Stimulated activated CD4-positive, alpha-beta T cell treated with anti-CD3 and anti-CD28 coated beads, Interleukin-2, amount 100 ng/mL, for 48 hours (primary cell): Measurements from ENCODE around the gene NRAP.

ENCODE experiments used
- DNase-seq, 2 donors: peaks; one replicate each; pipeline ENCODE4 v3.0.0-alpha.2; 2020

The NRAP gene

DNA sequence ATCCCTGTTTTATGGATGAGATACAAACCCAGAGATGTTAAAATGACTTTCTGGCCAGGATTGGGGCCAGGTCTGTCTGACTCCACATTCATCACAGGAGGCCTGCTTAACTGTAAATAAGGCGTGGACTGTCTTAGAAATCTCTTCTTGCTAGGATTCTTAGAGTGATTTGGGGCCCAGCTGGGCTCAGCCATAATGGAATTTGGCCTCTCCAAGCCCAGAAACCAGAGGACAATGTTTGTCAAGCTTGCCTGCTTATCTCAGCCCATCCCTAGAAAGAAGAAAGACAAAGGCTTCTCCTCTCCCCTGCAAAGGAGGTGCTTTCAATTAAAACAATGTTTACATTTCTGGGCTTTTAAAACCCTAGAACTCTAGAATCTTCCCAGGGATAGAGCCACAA, 108.1 kb downstream of the NRAP start:
- no peak for DNase-seq

DNA sequence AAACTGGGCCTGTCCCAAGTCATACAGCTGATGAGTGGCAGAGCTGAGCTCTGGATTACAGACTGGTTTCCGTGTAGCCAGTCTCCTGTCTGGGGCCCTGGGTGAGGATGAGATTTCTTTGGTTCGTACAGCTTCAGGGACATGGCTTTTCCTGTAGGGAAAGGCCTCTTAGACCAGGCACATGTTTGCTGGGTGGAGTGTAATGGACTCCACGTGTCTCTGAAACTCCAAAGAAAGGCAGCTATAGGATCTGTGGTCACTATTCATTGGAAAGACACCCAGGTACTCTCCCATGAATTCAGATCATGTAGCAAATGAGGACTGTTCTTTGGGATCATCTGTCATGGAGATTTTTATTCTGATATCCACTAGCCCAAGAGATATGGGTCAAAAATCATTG, 108.6 kb downstream of the NRAP start:
- DNase-seq, result no peak

DNA sequence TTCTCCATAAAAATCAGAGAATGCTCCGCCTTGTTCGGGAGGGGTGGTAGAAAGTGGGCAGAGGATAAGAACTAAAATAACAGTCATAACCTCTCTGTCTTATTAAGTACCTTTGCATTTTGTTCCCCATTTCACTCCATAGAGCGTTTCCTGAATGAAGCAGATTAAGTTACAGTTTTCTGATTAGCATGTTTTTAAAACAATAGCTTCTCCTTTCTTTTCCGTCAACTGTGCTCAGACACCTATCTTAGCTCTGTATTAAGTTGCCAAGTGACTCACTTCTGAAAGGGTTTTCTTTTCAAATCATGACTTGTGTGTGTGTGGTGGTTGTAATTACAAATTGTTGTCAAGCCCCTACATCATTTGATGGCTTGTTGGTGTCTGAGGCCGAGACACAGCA, 109.6 kb downstream of the NRAP start:
- DNase-seq, result no peak

DNA sequence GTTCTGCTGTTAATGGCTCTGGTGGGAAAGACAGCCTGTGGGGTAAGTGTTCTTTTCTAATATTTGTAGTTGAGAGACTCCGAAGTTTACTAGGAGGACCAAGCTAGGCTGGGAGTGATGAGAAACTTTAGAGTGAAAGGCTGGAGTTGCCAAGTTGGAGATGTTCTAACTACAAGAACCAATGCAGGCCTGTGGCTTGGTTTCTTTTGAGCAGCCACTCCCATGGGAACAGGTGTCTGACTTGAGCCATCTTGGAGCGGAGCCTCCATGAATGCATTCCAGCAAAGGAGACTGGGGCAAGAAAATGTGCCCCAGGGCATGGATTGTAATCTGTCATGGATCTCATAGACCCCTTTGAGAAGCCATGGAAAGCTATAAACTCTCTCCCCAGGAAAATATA, 110.7 kb downstream of the NRAP start:
- no peak for DNase-seq

DNA sequence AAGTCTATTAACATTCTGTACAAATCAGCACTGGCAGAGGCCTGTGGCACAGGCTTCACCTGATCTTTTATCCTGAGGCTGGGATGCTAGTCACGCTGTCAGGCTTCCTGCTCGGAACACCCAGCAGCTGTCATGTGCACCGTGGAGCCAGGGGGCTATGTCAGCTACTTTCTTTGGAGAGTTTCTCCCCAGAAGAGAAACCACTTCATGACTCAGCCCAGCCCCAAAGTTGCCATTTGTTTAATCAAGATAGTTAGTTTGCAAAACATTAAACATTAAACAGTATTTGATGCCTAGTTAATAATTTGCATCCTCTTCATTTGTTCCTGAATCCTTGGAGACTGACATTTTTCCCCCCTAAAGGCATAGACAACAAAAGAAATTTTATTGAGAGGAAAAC, 111.1 kb downstream of the NRAP start, which contains the start of gene HABP2:
TSS of gene HABP2 (plus strand) at position 353 of the 400 bp plus-strand sequence. CDS start 69 bp downstream, outside the sequence.
- DNase-seq, result no peak

DNA sequence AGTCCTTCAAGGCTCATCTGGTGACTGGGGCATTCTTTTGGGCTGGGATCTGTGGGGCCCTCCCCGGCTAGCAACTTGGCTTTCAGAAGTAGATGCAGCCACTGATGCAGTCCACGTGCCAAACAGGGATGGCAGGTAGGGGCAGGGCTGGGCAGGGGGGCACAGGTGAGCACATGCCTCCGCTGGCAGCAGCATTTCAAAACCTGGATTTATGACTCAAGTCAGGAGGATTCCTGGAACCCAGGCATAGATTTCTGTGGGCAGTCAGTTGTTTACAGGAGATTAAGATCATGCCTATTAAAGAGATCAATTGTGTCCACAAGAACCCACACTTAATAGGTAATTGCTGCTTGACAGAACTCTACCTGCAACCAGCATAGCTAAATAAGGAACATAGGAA, 111.8 kb downstream of the NRAP start:
- DNase-seq, result no peak

DNA sequence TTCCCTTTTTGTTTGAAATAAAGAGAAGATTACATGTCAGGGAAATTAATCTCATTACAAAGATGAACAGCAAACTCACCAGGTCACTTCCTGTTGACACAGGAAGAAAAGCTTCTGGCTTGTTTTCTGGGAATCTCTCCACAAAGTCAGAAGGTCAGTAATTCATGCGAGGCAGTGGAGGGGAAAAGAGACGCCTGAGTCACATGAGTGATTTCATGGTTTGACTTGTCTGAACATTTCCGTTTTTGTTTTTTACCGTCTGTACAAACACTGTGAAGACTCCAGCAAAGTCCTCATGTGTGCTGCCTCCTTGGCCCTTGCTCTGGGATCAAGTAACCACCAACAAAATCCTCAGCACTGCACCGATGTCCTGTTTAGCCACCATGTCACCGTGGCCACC, 113.5 kb downstream of the NRAP start:
- no peak for DNase-seq

DNA sequence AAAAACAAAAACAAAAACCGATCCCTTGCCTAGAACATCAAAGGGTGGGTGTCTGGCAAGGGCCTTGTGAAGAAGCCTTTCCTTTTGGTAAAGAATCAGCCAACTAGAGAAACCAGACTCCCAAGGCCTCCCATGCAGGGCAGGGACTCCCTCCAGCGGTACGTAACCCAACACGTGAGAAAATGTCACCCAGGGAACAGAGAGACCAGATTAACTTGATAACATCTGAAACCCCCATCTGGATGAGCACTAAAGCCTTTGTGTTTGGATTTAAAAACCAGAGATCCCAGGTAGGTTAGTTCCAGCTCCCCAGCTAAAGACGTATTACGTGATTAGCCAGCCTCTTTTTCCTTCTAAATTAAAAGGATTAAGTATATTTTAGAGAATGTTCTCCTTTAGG, 114.0 kb downstream of the NRAP start:
- no peak for DNase-seq

DNA sequence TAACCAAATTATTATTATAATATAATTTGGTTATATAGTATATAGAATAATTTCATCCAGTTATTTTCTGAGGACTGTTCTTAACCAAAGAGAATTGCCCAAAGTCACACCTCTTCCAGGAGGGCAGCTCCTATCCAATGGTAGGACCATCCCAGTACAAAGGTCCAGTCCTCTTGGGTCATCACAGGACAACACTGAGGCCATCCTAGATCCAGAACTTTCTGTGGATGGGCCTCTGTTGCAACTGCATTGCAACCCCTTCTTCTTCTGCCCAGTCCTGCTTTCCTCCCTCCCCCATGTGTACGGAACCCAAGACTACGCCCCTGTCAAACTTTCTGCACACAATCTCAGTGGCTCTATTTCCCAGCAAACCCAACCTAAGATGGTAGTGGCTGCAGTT, 116.4 kb downstream of the NRAP start:
- no peak for DNase-seq

DNA sequence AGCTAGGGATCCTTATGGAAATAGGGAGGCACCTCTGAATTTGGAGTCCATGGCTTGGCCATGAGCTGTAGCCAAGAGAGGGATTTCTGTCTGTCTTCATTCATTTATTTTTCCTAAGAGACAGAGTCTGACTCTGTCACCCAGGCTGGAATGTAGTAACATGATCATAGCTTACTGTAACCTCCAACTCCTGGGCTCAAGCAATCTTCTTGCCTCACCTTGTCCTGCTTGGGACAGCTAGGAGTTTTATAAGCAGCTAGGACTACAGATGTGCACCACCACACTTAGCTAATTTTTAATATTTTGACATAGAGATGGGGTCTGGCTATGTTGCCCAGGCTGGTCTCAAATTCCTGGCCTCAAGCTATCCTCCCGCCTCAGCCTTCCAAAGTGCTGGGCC, 119.4 kb downstream of the NRAP start:
- DNase-seq, result no peak

DNA sequence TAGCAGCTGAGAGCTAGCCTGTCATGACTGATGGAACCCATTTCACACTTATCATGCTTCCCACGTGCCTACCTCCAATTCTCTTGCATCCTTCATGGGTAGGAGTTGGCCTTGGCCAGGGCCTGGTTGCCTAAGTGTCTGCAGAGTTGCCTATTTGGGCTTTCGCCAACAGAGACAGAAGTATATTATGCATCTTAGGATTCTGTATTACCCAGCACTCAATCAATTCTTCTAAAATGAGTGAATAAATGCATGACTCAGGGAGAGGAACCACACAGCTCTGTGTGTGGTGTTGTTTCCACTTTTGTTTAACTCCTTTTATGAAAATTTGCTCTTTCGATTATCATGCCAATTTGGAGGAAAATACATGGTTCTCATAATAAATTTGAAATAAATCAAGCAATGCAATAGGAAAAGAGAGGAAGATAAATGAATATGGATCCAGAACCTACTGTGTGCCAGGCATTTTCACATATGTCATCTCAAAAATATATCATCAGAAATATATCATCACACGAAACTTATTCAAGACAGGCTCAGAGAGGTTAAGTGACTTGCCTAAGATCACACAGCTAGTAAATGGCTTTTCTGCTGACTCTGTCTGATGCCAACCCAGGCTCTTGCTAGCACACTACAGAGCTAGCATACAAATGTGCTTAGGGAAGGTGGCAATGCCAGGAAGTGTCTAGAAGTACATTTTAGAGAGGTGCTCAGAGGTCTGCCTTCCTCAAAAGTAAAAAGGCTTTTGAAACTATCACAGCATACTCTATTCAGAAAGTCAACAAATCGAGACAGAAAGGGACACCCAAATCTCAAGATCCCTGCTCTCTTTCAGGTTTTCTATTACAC, 120.5 kb downstream of the NRAP start:
- no peak for DNase-seq

DNA sequence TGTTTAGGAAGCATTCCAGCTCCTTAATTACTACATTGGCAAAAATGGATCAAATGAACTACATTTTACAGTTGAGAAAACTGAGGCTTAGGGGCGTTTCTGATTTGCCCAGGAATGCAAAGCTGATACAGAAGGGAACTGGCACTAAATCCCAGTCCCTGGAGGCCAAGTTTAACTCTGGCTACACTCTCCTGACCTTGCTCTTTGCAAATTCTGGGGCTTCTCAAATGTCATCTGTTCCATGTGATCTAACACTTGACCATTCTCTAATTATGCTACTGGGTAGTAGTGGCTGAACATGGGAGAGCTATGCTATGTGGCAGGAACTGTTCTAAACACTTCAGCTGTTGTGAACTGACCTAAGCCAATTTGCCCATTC, 122.3 kb downstream of the NRAP start:
- DNase-seq, result no peak

DNA sequence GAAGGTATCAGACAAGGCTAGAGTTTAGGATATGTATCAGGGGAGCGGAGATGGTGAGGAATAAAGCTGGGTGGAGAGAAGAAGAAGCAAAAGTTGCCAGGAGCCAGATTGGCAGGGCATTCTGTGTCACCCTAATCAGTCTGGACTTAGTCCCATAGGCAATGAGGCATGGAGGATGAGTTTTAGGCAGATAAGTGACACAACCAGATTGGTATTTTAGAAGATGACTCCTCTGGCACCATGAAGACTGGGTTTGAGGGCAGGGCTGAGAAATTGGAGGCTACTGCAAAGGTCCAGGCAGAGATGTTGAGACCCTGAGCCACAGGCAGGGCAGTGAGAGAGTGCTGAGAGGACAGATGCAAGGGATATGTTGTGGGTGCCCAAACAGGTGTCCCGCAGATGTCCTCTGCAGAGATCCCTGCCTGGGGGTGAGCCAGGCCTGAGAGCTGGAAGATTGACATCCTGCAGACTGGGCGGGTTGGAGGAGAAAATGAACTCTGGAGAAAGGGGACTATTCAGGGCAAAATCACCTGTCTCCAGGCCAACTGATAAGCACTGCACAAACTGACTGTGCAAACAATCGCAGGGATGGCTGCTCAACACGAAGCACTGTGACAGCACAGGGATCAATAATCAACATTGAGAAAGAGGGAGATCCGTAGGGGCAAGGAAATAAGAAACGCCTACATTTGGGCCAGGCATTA, 122.8 kb downstream of the NRAP start:
- no peak for DNase-seq

DNA sequence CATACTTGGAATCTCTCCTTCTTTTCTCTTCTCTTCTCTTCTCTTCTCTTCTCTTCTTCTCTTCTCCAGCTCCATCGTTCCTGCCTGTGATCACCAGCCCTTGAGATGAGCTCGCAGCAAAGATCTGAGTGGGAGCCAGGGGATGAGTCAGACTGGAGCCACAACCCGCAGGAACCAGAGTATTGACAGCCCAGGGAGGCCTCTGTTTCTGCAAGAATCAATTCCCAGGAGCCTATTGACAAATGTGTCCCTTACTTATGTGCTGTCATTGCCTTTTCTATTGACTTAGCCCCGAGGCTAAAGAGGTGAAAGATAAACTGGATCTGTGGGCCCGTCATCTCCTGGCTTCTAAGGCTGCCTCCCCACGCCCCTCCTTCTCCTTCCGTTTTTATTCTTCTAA, 124.1 kb downstream of the NRAP start:
- no peak for DNase-seq
